CD14-positive monocyte (primary cell): ENCODE data around the gene ZNF689. TPM values are rescaled to one million over a fixed set of nuclear protein-coding genes. Genes with fewer than 3 reads are reported as not detected.

Source experiments
- DNase-seq, 3 donors: peaks; one replicate each; pipeline ENCODE4 v3.0.0-alpha.2; 2011 to 2022
- H2AFZ ChIP-seq: 2 replicates; pipeline ENCODE4 v1.6.0; 2012; ENCODE audit warnings: mild to moderate bottlenecking, low read depth, low read length, inconsistent platforms; ENCODE audit not compliant: insufficient read depth, poor library complexity, severe bottlenecking
- H3K27ac ChIP-seq, 2 donors: 1 replicate in 1 of 2; 2 replicates in 1 of 2; pipeline ENCODE4 v1.5.1; 2012 to 2013; ENCODE audit warnings: low read length in 2 of 2, control low read depth in 1 of 2, inconsistent platforms in 1 of 2, low read depth in 1 of 2, mild to moderate bottlenecking in 1 of 2
- H3K27me3 ChIP-seq, 2 donors: one replicate each; pipeline versions ENCODE4 v1.6.0 to v1.6.1; 2011 to 2013; ENCODE audit warnings: low read length in 2 of 2; ENCODE audit not compliant: control insufficient read depth in 2 of 2, insufficient read depth in 2 of 2
- H3K36me3 ChIP-seq, 2 donors: replicated peaks in 1 of 2; 1 replicate in 1 of 2; 2 replicates in 1 of 2; pipeline versions ENCODE4 v1.5.1 to v1.6.1; 2012 to 2013; ENCODE audit warnings: low read length in 2 of 2, control low read depth in 1 of 2, inconsistent platforms in 1 of 2, mild to moderate bottlenecking in 1 of 2; ENCODE audit not compliant: insufficient read depth in 2 of 2, control insufficient read depth in 1 of 2
- H3K4me1 ChIP-seq, 2 donors: 1 replicate in 1 of 2; 2 replicates in 1 of 2; pipeline versions ENCODE4 v1.5.1 to v1.6.1; 2012 to 2013; ENCODE audit warnings: low read length in 2 of 2, control low read depth in 1 of 2, inconsistent platforms in 1 of 2, mild to moderate bottlenecking in 1 of 2, moderate library complexity in 1 of 2; ENCODE audit not compliant: insufficient read depth in 2 of 2, control insufficient read depth in 1 of 2
- H3K4me2 ChIP-seq: replicated peaks from 2 replicates; pipeline ENCODE3; 2012; ENCODE audit warnings: low read length, moderate library complexity, mild to moderate bottlenecking; ENCODE audit not compliant: poor library complexity, severe bottlenecking; ENCODE audit errors: extremely low read depth
- H3K4me3 ChIP-seq, 3 experiments: fragments of 200-600 bp in 1 of 3; sonication (generic) in 1 of 3; replicated peaks in 1 of 3; 1 replicate in 2 of 3; 2 replicates in 1 of 3; pipeline ENCODE4 v1.5.1; 2011 to 2013; ENCODE audit warnings: low read length in 3 of 3, mild to moderate bottlenecking in 3 of 3, control low read depth in 2 of 3, low read depth in 2 of 3, inconsistent platforms in 1 of 3, moderate library complexity in 1 of 3
- H3K79me2 ChIP-seq: 2 replicates; pipeline ENCODE4 v1.6.0; 2012; ENCODE audit warnings: mild to moderate bottlenecking, control low read depth, inconsistent platforms, low read length, moderate library complexity; ENCODE audit not compliant: insufficient read depth
- H3K9ac ChIP-seq: 2 replicates; pipeline ENCODE4 v1.6.0; 2017; ENCODE audit warnings: low read length, mild to moderate bottlenecking; ENCODE audit not compliant: insufficient read depth, poor library complexity, severe bottlenecking
- H3K9me3 ChIP-seq, 2 donors: replicated peaks in 1 of 2; 1 replicate in 1 of 2; 2 replicates in 1 of 2; pipeline versions ENCODE4 v1.5.1 to v1.6.1; 2012 to 2013; ENCODE audit warnings: low read length in 2 of 2, control low read depth in 1 of 2; ENCODE audit not compliant: control insufficient read depth in 1 of 2, insufficient read depth in 1 of 2
- H4K20me1 ChIP-seq: 2 replicates; pipeline ENCODE4 v1.6.0; 2012; ENCODE audit warnings: mild to moderate bottlenecking, low read length, control low read depth, moderate library complexity; ENCODE audit not compliant: insufficient read depth
- H3K27ac Mint-ChIP-seq, 7 donors: one replicate each; pipeline ENCODE4 v1.8.0; 2020; ENCODE audit warnings: mild to moderate bottlenecking in 7 of 7, mixed read lengths in 7 of 7, moderate library complexity in 6 of 7, inconsistent platforms in 2 of 7
- H3K27me3 Mint-ChIP-seq, 3 donors: one replicate each; pipeline ENCODE4 v1.8.0; 2021 to 2022; ENCODE audit warnings: low read depth in 3 of 3, mild to moderate bottlenecking in 3 of 3, mixed read lengths in 3 of 3, moderate library complexity in 3 of 3, inconsistent platforms in 1 of 3
- H3K36me3 Mint-ChIP-seq, 2 donors: one replicate each; pipeline ENCODE4 v1.8.0; 2020; ENCODE audit warnings: mixed read lengths in 2 of 2, inconsistent platforms in 1 of 2, mild to moderate bottlenecking in 1 of 2
- H3K4me1 Mint-ChIP-seq: one replicate; pipeline ENCODE4 v1.8.0; 2020; ENCODE audit warnings: mild to moderate bottlenecking, mixed read lengths
- H3K4me3 Mint-ChIP-seq, 2 donors: one replicate each; pipeline ENCODE4 v1.8.0; 2020; ENCODE audit warnings: mild to moderate bottlenecking in 2 of 2, mixed read lengths in 2 of 2, moderate library complexity in 1 of 2
- H3K9me3 Mint-ChIP-seq, 7 donors: one replicate each; pipeline ENCODE4 v1.8.0; 2020 to 2022; ENCODE audit warnings: mixed read lengths in 7 of 7, mild to moderate bottlenecking in 6 of 7, moderate library complexity in 6 of 7, inconsistent platforms in 2 of 7
- CTCF ChIP-seq: fragments of 200-600 bp; IDR thresholded peaks from one replicate; pipeline ENCODE4 v1.8.0; 2022; ENCODE audit warnings: antibody characterized with exemption, mild to moderate bottlenecking
- WGBS: methylation state at CpG from one replicate; pipeline ENCODE4 v1.1.5; 2013; ENCODE audit warnings: missing lambda C conversion rate; ENCODE audit not compliant: insufficient coverage; 5-methylcytosine and 5-hydroxymethylcytosine counted together
- intact Hi-C, 2 donors: fragments of 100-400 bp; cut with micrococcal nuclease; formaldehyde crosslinking; loops; one replicate each; pipeline versions ENCODE4 v1.15.0 to v1.15.1; 2023
- polyA plus RNA-seq, 3 donors: library from polyadenylated mRNA; depleted of rRNA in 1 of 3; unstranded in 2 of 3; stranded (reverse) in 1 of 3; fragments of 300-500 nt in 2 of 3; fragments of >200 nt in 1 of 3; fragmentation: Illumina TruSeq in 2 of 3; gene quantifications; 1 replicate in 2 of 3; 2 replicates in 1 of 3; pipeline ENCODE4 v1.2.3, GENCODE V29; 2012 to 2021

Gene ZNF689
- polyA plus RNA-seq, 3 donors: 4.1 to 11.2 (median 8.0) TPM

DNA sequence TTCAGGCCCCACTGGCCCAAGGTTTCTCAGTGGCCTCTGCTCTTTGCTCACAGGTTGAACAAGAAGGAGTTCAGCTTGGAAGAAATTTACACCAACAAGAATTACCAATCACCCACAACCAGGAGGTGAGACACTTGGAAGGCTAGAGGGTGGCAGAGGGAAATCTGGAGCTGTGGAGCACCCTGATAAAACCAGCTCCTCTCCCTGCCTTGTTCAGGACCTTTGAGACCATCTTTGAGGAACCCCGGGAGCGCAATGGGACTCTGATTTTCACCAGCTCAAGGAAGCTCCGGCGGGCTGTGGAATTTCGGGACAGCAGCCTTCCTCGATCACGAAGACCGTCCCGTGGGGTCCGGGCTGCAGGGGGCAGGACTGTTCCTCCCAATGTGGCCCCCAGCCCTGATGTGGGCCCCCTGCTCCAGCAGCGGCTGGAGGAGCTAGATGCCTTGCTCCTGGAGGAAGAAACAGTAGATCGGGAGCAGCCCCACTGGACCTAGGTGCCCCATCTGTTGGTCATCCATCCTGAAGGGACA lies 45.7 kb upstream of the ZNF689 start:
- no peaks in the 10 kb centered on the region for H3K9me3 ChIP-seq
- peaks cover 0 to 3% (median 0%) of the 10 kb centered on the region in 3 donors for H3K27me3 Mint-ChIP-seq
- peak overlapping the region in 4 of 7 donors; percentile 42 to 96 (median 75) for H3K27ac Mint-ChIP-seq
- H3K79me2 ChIP-seq: peaks cover 44% of the 10 kb centered on the region
- intact Hi-C loops: loop anchor here (5.0 to 10.0 kb wide), 4 partner anchors 84 to 281 kb away; partner anchors contain the start of genes CFAP119 (in 1 of the 2), FBXL19 (in 1 of the 2), MYL11 (in 1 of the 2) and RNF40 (in 1 of the 2)
- WGBS: 94% methylated on average over 11 of the region's 12 CpGs
- H3K36me3 ChIP-seq: peaks cover 41 to 52% of the 10 kb centered on the region in 2 donors
- TF ChIP-seq CTCF: no peak
- H3K4me1 ChIP-seq: peaks cover 34 to 45% of the 10 kb centered on the region in 2 donors
- H3K27ac ChIP-seq: no peak overlapping the region
- no peak overlapping the region for H2AFZ ChIP-seq
- no peak overlapping the region for H3K4me2 ChIP-seq
- no peak for DNase-seq
- no peaks in the 10 kb centered on the region for H3K27me3 ChIP-seq
- no peak overlapping the region for H3K4me3 Mint-ChIP-seq
- peaks cover 46 to 52% of the 10 kb centered on the region in 2 donors for H3K36me3 Mint-ChIP-seq
- no peak overlapping the region for H3K4me3 ChIP-seq
- peaks cover 37% of the 10 kb centered on the region for H3K4me1 Mint-ChIP-seq
- peaks cover 0 to 2% (median 0%) of the 10 kb centered on the region in 7 donors for H3K9me3 Mint-ChIP-seq
- peaks cover 33% of the 10 kb centered on the region for H4K20me1 ChIP-seq
- H3K9ac ChIP-seq: no peak overlapping the region

DNA sequence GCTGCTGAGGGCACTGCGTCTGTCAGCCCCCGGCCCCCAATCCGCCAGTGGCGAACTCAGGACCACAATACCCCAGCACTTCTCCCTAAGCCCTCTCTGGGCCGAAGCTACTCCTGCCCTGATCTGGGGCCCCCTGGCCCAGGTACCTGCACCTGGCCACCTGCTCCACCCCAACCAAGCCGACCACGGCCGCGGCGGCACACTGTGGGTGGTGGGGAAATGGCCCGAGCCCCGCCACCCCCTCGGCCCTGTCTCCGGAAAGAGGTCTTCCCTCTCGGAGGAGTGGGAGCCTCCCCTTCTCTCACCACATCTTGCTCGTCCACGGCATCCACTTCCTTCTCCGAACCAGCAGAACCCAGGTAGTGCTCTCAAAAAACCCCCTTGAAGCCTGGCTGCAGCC lies 44.7 kb upstream of the ZNF689 start:
- H3K27ac Mint-ChIP-seq: no peak overlapping the region

More for the DNA sequence above, 44.7 kb upstream of the ZNF689 start:
- peaks cover 27 to 39% of the 10 kb centered on the region in 2 donors for H3K4me1 ChIP-seq
- Mint-ChIP-seq H3K4me1 (peaks cover 35% of the 10 kb centered on the region), H3K27me3 (peaks cover 0 to 3% (median 0%) of the 10 kb centered on the region in 3 donors), H3K9me3 (peaks cover 0 to 2% (median 0%) of the 10 kb centered on the region in 7 donors), H3K4me3 (no peak overlapping the region), H3K36me3 (peaks cover 43 to 48% of the 10 kb centered on the region in 2 donors)
- H3K36me3 ChIP-seq: peaks cover 38 to 51% of the 10 kb centered on the region in 2 donors
- no peak overlapping the region for H3K27ac ChIP-seq
- H4K20me1 ChIP-seq: peaks cover 23% of the 10 kb centered on the region
- no peak for DNase-seq
- no peak overlapping the region for H3K4me2 ChIP-seq
- WGBS: 100% methylated on average over 1 of the region's 18 CpGs
- H3K27me3 ChIP-seq: no peaks in the 10 kb centered on the region
- H2AFZ ChIP-seq: no peak overlapping the region
- H3K9me3 ChIP-seq: no peaks in the 10 kb centered on the region
- TF ChIP-seq CTCF: no peak
- H3K9ac ChIP-seq: no peak overlapping the region
- intact Hi-C loops: loop anchor here (5.0 to 10.0 kb wide), 4 partner anchors 83 to 280 kb away; partner anchors contain the start of genes CFAP119 (in 1 of the 2), FBXL19 (in 1 of the 2), MYL11 (in 1 of the 2) and RNF40 (in 1 of the 2)
- H3K4me3 ChIP-seq: no peak overlapping the region
- peaks cover 35% of the 10 kb centered on the region for H3K79me2 ChIP-seq
